Fibroblast of the aortic adventitia (primary cell): ENCODE measurements around the gene USP6. TPM values are rescaled to one million over a fixed set of nuclear protein-coding genes. Genes with fewer than 3 reads are reported as not detected.

ENCODE experiments used
- DNase-seq: peaks from one replicate; pipeline ENCODE4 v3.0.0-alpha.2; 2010; ENCODE audit warnings: low read depth
- H3K4me3 ChIP-seq: 2 replicates; pipeline ENCODE4 v1.5.1; 2011; ENCODE audit warnings: low read depth, mild to moderate bottlenecking, control low read depth, low read length, moderate library complexity
- CTCF ChIP-seq: IDR thresholded peaks from 2 replicates; pipeline ENCODE4 v1.5.1; 2011; ENCODE audit warnings: mild to moderate bottlenecking, low read length, control low read depth, inconsistent platforms; ENCODE audit not compliant: insufficient read depth
- total RNA-seq: library from RNA; depleted of rRNA; stranded (reverse); fragments of >200 nt; gene quantifications from 2 replicates; pipeline ENCODE4 v1.2.3, GENCODE V29; 2012; ENCODE audit warnings: low replicate concordance

The USP6 gene
- total RNA-seq, 1 donor: not detected

GRCh38 chr17:5198472-5198871 lies 82.6 kb downstream of the USP6 start:
- TF ChIP-seq CTCF: no peak
- DNase-seq: no peak
- H3K4me3 ChIP-seq: no peak overlapping the region

- H3K4me3 ChIP-seq: no peak overlapping the region
- DNase-seq: no peak
- TF ChIP-seq CTCF: no peak
Measured at GRCh38 chr17:5200360-5200759, 84.5 kb downstream of the USP6 start.

GRCh38 chr17:5201011-5201410 lies 85.2 kb downstream of the USP6 start:
- H3K4me3 ChIP-seq: no peak overlapping the region
- no peak for TF ChIP-seq CTCF

GRCh38 chr17:5203178-5203907 lies 87.5 kb downstream of the USP6 start:
- DNase-seq: no peak
- TF ChIP-seq CTCF: no peak
- H3K4me3 ChIP-seq: no peak overlapping the region

More at GRCh38 chr17:5201011-5201410, 85.2 kb downstream of the USP6 start:
- DNase-seq: no peak

GRCh38 chr17:5203908-5204294 lies 88.1 kb downstream of the USP6 start:
- peak; percentile 78 for DNase-seq
- no peak for TF ChIP-seq CTCF

GRCh38 chr17:5209396-5209795 lies 93.6 kb downstream of the USP6 start:
- no peak overlapping the region for H3K4me3 ChIP-seq
- DNase-seq: peak; percentile 58
- no peak for TF ChIP-seq CTCF

More at GRCh38 chr17:5203908-5204294, 88.1 kb downstream of the USP6 start:
- no peak overlapping the region for H3K4me3 ChIP-seq

- H3K4me3 ChIP-seq: no peak overlapping the region
- DNase-seq: no peak
- no peak for TF ChIP-seq CTCF
Measured at GRCh38 chr17:5210091-5210490, 94.3 kb downstream of the USP6 start.
